ENCODE results near the gene TAGLN3.

Gene TAGLN3

DNA sequence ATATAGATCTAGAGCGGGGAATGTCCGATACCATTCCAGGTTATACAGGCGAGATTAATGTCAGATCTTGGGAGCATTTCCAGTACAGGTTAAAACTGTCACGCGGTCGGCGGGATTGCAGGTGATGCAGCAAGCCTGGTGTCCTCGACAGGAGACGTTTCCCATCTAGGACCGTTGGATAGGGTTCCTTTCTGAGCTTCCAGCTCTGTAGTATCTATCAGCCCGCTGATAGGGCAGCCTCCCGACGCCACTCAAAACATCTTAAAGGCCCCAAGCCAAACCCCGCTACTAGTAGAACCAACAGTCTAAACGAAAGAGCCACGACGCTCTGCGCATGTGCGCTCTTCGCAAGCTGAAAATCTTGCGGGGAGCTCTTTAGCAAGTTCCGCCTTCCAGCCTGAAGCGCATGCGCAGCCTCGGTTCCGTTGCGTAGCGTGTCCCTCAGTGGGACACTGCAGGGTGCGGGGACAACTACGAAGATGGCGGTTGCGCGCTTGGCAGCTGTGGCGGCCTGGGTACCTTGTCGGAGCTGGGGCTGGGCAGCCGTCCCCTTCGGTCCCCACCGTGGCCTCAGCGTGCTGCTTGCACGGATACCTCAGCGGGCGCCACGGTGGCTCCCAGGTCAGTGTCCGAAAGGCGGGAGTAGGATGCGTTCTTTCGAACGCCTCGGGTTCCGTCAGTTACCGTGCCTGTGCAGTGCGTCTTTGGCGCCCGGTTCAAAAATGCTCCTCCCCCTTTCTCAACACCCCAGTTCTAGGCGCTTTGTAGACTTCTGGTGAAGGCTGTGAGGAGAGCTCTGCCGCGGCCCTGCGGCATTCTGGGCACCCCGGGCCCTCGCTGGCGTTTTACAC is 19.9 kb upstream of the TAGLN3 start, which contains the start of gene ABHD10:
ABHD10 (plus strand) TSS at position 444 of the 851 bp plus-strand sequence; CDS start at position 480, 36 bp downstream.
- peak; percentile 99 for DNase-seq

DNA sequence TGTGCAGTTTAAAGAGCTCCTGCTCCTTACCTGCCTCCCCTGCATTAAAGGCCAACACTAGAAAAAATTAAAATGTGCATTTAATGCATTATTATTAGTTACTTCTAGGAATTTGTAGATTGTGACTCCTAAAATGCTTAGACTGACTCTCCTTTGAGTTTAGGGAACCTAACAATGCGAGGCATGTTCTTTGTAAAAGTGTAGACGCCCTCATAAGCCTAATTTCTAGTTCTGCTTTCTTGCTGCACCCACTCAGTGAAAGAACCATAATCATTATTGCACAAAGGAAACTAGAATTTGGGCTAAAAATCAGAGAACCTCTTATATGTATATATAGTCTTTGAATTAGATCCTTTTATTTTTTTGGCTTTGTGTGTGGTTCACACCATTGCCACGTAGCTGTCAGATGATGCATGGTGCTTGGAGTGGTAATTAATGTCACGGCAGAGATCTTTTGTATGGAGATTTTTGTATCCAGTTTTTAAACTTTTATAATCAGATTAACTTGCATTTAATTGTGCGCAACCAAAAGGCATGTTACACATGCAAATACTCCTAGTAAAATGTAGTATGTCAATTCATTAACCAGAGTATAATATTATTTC is 19.2 kb upstream of the TAGLN3 start:
- DNase-seq: no peak

DNA sequence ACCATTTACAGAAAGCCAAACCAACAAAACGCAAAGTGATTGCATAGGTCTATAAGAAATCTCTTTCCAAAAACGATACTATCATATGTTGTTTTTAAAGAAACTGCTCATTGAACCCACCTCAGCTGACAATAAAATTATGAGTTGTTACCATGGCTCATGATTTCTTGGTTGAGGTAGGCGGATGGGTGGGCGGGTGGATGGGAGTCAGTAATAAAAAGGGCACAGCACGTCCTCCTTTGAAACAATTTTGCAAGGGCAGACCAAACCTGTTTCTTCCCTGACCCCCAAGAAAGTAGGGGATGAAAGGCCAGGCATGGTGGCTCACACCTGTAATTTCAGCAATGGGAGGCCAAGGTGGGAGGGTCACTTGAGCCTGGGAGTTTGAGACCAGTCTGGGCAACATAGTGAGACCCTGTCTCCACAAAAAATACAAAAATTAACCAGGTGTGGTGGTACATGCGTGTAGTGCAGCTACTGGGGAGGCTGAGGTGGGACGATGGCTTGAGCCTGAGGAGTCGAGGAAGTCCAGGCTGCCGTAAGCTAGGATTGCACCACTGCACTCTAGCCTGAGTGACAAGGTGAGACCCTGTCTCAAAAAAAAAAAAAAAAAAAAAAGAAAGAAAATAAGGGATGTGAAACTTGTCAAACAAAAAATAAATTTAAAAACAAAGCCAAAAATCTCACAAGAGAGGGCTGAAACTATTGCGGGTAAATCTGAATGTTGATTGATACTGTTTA is 17.8 kb upstream of the TAGLN3 start:
- no peak for DNase-seq

DNA sequence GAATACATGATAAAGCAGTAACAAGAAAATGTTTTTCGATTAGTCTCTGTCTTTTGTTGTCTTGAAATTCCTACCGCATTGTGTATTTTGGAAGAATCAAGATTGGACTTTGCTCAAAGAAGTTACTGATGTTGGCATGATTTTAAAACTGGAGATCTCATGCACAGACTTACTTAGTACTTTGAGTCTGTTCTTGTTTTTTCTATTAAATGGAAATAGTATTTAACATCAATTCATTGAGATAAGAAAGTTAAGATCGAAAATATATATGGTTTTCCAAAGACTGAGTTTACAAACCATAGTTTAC is 17.3 kb upstream of the TAGLN3 start:
- no peak for DNase-seq

DNA sequence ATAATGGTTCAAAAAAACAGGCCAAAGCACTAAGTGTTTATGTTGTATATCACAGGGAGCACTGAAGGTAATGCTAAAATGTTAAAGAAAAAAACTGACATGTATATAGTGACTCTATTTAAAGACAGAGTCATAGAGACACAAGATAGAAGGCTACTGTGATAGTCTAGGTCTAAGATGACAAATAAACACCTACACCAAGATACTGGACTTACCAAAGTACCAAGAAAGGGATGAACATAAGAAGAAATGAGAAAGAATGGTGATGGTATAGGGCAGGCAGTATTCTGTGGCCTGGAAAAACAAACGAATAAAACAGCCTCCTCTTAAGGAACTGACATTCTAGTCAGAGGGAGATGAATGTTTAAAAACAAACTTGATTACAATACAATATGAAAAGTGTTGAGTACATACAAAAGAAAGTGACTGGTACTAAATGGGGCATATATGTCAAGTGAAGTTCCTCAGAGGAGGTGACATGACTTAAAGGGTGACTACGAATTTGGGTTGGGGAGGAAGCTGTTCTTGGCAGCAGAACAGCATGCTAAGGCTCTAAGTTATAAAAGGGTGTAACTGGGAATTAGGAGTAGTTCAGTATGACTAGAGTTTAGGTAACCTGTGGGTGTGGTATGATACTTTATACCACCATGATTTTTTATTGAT is 14.0 kb upstream of the TAGLN3 start:
- DNase-seq: no peak

DNA sequence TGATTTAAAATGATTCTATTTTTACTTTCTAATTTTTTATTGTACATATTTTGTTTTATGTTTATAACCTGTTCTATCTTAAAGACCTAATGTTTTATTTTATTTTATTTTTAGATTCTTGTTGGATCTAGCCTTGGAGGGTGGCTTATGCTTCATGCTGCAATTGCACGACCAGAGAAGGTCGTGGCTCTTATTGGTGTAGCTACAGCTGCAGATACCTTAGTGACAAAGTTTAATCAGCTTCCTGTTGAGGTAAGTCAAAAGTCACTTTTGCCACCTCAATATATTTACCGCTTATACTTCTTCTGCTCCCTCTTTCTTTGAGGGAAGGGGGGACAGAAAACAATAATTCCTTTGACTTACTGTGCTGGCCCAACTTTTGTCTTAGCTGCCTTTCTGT is 11.9 kb upstream of the TAGLN3 start:
- DNase-seq: no peak

DNA sequence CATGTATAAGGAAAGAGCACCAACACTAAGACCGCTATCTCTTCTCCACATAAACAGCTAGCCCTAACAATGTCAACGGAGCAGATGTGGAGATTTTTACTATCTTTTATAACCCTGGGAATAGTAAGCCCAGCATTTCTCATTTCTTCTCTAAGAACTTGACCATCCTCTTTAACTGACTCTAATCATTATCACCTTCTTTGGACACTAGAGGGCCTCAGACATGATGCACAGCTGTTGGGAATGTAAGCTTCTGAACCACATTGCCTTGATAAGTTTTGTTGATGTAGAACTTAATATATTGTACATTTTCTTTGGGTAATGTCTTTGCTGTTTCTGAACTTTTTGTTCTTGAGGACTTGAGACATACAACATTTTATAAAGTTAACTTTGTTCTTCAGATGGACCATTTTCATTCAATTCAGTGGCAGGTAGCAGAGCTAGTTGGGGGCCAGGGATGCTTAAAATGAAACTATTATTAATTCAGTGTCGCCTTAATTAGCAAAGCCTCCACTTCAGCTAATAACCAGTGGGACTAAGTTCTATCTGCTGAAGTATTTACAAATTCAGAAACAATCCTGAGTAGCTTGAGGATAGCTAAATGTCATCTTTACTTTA is 9.6 kb upstream of the TAGLN3 start:
- peak; percentile 37 for DNase-seq

DNA sequence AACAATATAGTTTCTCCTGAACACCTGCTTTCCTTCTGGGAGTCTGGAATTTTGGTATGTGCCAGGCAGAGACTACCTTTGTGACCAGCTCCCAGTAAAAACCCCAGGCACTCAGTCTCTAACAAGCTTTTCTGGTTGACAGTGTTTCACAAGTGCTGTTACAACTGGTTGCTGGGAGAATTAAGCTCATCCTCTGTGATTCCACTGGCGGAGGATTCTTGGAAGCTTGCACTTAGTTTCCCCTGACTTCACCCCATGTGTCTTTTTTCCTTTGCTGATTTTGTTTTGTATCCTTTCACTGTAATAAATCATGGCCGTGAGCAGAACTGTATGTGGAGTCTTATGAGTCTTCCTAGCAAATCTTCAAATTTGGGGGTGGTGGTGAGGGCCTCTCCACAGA is 5.7 kb upstream of the TAGLN3 start:
- DNase-seq: no peak

DNA sequence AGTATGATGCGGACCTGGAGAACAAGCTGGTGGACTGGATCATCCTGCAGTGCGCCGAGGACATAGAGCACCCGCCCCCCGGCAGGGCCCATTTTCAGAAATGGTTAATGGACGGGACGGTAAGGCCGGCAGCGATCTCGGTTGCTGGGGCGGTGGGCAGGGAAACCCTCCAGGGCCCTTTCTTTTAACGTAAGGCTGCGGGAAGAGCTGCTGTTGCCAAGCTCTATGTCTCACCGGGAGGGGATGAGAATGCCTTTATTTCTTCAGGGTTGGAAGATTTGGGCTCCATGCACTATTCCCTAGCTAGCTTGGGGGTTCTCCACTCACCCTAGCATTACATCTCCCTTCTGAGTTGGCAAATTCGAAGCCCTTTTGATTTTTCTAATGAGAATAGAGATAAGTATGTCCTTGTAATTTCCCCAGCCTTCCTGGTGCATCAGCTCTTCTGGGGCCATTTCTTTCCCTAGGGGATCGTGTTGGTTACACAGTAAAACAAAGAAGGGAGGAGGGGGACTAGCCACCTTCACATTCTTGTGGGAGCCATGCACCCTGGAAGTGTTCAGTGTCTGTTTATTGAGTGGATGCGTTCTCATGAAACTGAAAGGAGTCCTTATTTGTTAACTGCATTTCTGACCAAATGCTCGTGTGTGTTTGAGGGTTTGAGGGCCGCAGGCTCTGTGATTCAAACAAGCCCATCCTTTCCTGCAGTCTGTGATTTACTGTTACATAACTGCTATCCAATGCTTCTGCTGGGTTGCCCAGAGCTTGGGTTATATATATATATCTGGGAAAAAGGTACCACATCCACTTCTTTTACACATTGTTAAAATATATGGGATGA is 982 bp downstream of the TAGLN3 start:
- DNase-seq: no peak

DNA sequence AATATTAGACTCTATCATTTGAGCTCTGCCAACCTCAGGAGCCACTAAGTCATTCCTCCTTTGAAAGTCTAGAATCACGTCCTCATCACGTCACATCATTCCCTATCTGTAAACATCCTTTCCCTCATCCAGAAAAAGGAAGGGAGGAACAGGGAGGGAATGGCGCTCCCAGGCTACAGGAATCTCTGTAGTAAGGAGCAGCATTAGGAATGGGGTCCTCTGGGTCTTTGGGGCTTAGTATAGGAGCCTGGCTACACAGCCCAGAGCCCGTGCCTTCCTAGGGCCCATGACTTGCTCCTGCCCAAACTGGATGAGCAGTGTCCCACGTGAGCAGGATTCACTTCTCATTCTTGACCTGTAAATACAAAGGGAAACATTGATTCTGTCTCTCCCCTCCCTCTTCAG is 1.6 kb downstream of the TAGLN3 start:
- DNase-seq: no peak

DNA sequence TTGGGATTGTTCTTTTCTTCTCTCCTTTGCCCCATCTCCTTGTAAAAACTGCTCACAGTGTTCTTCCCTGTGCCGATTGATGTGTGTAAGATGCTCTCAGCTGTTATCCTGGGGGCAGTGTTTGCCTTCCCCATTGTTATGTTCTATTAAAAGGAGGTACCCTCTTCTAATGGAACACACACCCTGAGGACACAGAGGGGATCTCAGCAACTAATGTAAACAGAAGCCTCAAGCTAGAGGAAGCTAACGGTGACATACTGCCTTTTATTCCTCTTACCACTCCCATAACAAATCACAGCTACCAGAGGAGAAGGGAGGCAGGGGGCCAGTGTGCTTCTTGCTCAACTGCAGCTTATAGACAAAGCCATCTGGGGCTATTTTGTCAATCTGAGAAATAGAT is 2.2 kb downstream of the TAGLN3 start:
- no peak for DNase-seq

DNA sequence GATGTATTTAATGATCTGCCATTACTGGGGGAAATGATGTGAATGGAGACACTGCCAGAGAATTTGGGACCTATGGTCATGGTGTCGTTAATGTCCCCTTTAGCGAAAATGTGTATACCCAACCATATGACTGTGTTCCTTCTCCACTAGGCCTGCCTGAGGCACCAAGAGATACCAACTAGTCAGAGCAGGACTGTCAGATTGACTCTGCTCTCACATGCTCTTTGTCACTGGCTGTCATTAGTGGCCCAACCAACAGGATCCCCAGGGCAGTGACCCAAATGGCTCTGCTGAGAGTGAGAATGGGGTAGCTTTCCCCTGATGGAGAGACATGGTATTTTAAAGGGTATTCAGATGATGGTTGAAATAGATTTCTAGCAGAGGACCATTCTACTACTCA is 2.8 kb downstream of the TAGLN3 start:
- no peak for DNase-seq

DNA sequence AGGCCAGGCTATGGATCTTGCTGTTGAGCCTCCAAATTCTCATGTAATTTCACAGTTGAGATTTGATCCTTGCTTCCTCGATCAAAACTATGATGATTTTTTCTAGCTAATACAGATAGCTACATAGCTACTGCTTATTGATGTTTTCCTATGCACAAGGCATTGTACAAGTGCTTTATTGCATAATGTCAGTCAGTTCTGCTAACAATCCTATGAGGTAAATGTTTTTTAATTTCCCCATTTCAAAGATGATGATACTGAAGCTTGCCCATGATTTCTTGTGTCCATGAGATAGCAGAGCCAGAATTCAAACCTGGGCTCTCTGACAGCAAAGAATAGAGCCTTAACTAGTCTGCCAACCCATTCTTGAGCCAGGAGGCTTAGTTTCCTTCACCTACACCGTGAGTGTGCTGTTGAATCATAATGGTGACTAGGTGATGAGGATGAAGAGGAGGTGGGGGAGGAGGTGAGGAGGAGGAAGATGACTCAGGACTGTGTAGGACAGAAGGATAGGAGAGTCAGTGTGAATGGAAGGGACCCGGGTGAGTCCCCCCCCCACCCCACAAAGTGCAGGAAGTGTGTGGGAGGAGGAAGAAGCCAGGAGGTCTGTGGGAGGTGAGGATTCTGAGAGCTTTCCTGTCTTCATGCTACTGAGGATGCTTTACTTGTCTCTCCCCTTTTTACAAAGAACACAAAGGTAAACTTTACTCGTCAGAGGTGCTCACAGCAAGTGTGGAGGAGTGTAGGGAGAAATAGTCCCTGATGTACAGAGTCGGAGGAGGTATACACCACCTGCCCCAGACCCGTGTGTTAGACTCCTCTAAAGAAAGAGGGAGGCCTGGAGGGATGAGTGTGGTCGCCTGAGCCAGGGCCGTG is 3.6 kb downstream of the TAGLN3 start:
- DNase-seq: no peak

DNA sequence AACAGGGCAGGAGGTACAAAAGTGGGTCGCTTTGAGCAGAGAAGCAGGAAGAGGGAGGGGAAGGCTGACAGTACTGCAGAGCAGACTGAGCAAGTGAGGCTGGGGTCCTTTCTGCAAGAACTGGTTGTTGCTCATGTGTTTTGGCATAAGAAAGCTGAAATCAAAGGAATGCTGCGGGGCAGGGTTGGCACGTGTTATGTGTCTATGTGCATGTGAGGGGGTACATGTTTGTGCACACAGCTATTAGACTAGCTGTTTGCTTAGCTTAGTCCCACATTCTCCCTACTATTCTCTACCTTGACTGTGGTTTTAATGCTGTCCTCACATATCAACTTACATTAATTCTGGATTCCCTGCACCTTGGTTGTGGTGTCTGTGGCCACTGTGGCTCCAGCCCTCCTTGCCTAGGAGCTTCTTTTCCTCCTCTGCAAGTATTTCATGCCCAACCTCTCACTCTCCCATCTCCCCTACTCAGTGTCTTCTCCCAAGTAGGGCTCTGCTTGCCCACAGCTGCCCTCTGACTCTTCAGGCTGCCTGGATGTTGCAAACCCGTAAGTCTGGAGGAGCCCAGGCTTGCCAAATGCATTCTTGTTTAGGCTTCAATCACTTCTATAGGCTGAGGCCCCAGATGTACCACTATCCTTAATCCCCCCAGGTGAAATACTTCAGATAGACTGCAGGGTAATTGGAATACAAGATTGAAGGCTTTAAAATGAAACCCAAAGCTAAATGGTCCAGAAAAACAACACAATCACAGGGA is 4.8 kb downstream of the TAGLN3 start:
- no peak for DNase-seq

DNA sequence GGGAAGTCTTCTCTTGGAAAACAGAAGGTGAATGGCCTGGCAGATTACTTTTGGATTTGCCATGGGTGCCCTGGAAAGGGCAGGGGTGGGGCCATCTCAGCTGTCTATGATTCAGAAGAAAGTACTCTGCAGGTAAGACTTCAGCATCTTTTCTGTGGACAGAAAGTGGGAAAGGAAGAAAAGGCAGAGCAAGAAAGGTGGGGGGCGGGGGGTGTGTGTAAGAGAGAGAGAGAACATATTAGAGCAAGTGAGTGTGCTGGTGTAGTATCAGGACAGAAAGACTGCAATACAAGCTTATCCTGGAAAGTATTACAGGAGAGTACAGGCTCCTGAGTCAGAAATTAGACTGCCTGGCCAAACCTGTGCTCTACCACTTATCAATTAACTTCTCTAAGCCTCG is 5.5 kb downstream of the TAGLN3 start:
- no peak for DNase-seq

DNA sequence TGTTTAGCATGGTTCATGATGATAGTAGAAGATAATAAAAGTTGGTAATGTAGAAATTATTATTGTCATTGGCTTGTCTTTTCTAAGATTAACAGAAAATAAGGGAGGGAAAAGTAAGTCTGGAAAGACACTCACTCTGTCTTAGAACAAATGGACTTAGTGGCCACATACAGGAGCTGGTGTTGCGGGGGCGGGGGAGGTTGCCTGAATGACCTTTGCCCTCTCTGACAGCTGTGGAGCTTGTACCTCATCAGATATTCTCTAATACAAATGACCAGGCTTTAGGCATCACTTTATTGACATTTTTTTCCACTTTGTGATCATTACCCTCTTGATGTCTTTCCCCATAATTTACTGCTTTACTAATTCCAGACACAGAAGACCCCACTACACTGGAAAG is 5.9 kb downstream of the TAGLN3 start:
- DNase-seq: no peak

DNA sequence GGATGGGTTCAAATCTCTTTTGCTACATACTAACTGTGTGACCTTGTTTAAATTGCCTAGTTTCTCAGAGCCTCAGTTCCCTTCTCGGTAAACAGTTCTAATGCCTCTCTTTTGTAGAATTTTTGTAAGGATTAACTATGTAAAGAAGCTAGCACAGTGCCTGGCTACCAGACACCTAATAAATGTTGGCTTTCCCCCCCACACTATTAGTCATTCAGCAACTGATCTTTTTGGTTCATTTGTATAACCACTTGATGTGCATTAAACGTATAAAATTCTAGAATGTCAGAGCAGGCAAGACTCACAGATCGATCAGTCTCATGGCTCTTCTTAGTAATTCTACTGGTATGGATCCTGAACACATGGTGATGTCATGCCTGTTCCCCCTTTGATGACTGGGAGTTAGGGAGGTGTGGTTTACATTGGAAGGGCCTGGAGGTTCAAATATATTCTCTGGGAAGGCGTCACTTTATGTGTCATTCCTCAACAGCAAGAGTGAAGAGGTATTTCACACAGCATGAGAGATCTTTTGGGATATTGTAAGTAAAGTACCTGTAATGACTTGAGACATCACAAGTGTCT is 6.5 kb downstream of the TAGLN3 start:
- no peak for DNase-seq

DNA sequence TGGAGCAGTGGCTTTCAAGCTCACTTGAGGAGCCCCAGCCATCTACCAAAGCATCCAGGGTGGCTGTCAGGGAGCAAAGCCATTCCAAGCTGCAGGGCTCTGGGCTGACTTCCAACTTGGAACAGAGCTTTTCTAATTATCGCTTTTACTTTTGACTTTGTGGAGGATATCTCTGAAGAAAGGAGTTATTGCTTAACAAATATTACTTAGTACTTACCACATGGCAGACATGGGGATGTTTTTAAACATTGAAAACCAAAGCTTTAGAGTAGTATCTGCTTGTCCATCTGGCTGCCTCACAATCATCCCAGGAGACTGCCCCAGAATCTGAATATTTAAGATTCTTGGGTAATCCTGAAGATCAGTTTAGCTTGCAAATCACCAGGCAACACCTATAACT is 8.9 kb downstream of the TAGLN3 start:
- DNase-seq: no peak

DNA sequence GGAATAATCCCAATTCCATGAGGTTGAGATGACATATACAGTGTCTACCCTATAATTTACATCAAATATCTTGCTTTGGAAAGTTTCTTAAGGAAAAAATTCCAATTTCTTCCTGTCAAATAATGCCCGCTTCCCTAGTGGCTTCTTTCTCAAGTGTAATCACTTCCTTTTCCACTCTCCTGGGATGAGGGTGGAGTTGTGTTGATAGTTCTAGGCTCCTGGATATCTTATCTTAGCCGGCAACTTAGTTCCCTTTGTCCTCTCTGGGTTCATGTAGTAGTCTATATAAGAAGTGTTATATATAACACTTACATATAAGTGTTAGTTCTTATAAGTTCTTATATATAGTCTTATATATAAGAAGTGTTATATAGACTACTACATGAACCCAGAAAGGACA is 10.9 kb downstream of the TAGLN3 start:
- DNase-seq: no peak

DNA sequence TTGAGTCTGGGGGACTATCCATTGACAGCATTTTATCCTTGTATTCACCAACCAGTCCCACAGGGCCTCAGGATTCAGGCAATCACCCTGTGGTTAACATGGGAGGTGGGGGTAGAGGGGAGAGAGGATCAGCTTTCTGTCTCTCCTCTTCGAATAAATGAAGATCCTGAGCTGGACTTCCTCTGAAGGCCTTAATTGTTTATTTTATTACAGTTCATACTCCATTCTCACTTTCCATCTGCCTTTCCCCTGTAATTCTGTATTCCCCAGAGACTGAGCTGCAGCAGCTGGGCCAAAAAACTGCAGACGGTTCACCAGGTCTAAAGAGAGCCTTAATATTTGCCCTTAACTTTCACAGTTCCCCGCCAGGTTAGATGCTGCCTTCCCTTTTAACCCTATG is 11.9 kb downstream of the TAGLN3 start:
- DNase-seq: peak; percentile 70
